CD14-positive monocyte (primary cell): Measurements from ENCODE around the gene GABRG3. TPM values are rescaled to one million over a fixed set of nuclear protein-coding genes. Genes with fewer than 3 reads are reported as not detected.

ENCODE experiments used
- DNase-seq, 3 donors: peaks; one replicate each; pipeline ENCODE4 v3.0.0-alpha.2; 2011 to 2022
- H2AFZ ChIP-seq: 2 replicates; pipeline ENCODE4 v1.6.0; 2012; ENCODE audit warnings: mild to moderate bottlenecking, low read depth, low read length, inconsistent platforms; ENCODE audit not compliant: insufficient read depth, poor library complexity, severe bottlenecking
- H3K27ac ChIP-seq, 2 donors: 1 replicate in 1 of 2; 2 replicates in 1 of 2; pipeline ENCODE4 v1.5.1; 2012 to 2013; ENCODE audit warnings: low read length in 2 of 2, control low read depth in 1 of 2, inconsistent platforms in 1 of 2, low read depth in 1 of 2, mild to moderate bottlenecking in 1 of 2
- H3K27me3 ChIP-seq, 2 donors: one replicate each; pipeline versions ENCODE4 v1.6.0 to v1.6.1; 2011 to 2013; ENCODE audit warnings: low read length in 2 of 2; ENCODE audit not compliant: control insufficient read depth in 2 of 2, insufficient read depth in 2 of 2
- H3K36me3 ChIP-seq, 2 donors: replicated peaks in 1 of 2; 1 replicate in 1 of 2; 2 replicates in 1 of 2; pipeline versions ENCODE4 v1.5.1 to v1.6.1; 2012 to 2013; ENCODE audit warnings: low read length in 2 of 2, control low read depth in 1 of 2, inconsistent platforms in 1 of 2, mild to moderate bottlenecking in 1 of 2; ENCODE audit not compliant: insufficient read depth in 2 of 2, control insufficient read depth in 1 of 2
- H3K4me1 ChIP-seq, 2 donors: 1 replicate in 1 of 2; 2 replicates in 1 of 2; pipeline versions ENCODE4 v1.5.1 to v1.6.1; 2012 to 2013; ENCODE audit warnings: low read length in 2 of 2, control low read depth in 1 of 2, inconsistent platforms in 1 of 2, mild to moderate bottlenecking in 1 of 2, moderate library complexity in 1 of 2; ENCODE audit not compliant: insufficient read depth in 2 of 2, control insufficient read depth in 1 of 2
- H3K4me2 ChIP-seq: replicated peaks from 2 replicates; pipeline ENCODE3; 2012; ENCODE audit warnings: low read length, moderate library complexity, mild to moderate bottlenecking; ENCODE audit not compliant: poor library complexity, severe bottlenecking; ENCODE audit errors: extremely low read depth
- H3K4me3 ChIP-seq, 3 experiments: fragments of 200-600 bp in 1 of 3; sonication (generic) in 1 of 3; replicated peaks in 1 of 3; 1 replicate in 2 of 3; 2 replicates in 1 of 3; pipeline ENCODE4 v1.5.1; 2011 to 2013; ENCODE audit warnings: low read length in 3 of 3, mild to moderate bottlenecking in 3 of 3, control low read depth in 2 of 3, low read depth in 2 of 3, inconsistent platforms in 1 of 3, moderate library complexity in 1 of 3
- H3K79me2 ChIP-seq: 2 replicates; pipeline ENCODE4 v1.6.0; 2012; ENCODE audit warnings: mild to moderate bottlenecking, control low read depth, inconsistent platforms, low read length, moderate library complexity; ENCODE audit not compliant: insufficient read depth
- H3K9ac ChIP-seq: 2 replicates; pipeline ENCODE4 v1.6.0; 2017; ENCODE audit warnings: low read length, mild to moderate bottlenecking; ENCODE audit not compliant: insufficient read depth, poor library complexity, severe bottlenecking
- H3K9me3 ChIP-seq, 2 donors: replicated peaks in 1 of 2; 1 replicate in 1 of 2; 2 replicates in 1 of 2; pipeline versions ENCODE4 v1.5.1 to v1.6.1; 2012 to 2013; ENCODE audit warnings: low read length in 2 of 2, control low read depth in 1 of 2; ENCODE audit not compliant: control insufficient read depth in 1 of 2, insufficient read depth in 1 of 2
- H4K20me1 ChIP-seq: 2 replicates; pipeline ENCODE4 v1.6.0; 2012; ENCODE audit warnings: mild to moderate bottlenecking, low read length, control low read depth, moderate library complexity; ENCODE audit not compliant: insufficient read depth
- H3K27ac Mint-ChIP-seq, 7 donors: one replicate each; pipeline ENCODE4 v1.8.0; 2020; ENCODE audit warnings: mild to moderate bottlenecking in 7 of 7, mixed read lengths in 7 of 7, moderate library complexity in 6 of 7, inconsistent platforms in 2 of 7
- H3K27me3 Mint-ChIP-seq, 3 donors: one replicate each; pipeline ENCODE4 v1.8.0; 2021 to 2022; ENCODE audit warnings: low read depth in 3 of 3, mild to moderate bottlenecking in 3 of 3, mixed read lengths in 3 of 3, moderate library complexity in 3 of 3, inconsistent platforms in 1 of 3
- H3K36me3 Mint-ChIP-seq, 2 donors: one replicate each; pipeline ENCODE4 v1.8.0; 2020; ENCODE audit warnings: mixed read lengths in 2 of 2, inconsistent platforms in 1 of 2, mild to moderate bottlenecking in 1 of 2
- H3K4me1 Mint-ChIP-seq: one replicate; pipeline ENCODE4 v1.8.0; 2020; ENCODE audit warnings: mild to moderate bottlenecking, mixed read lengths
- H3K4me3 Mint-ChIP-seq, 2 donors: one replicate each; pipeline ENCODE4 v1.8.0; 2020; ENCODE audit warnings: mild to moderate bottlenecking in 2 of 2, mixed read lengths in 2 of 2, moderate library complexity in 1 of 2
- H3K9me3 Mint-ChIP-seq, 7 donors: one replicate each; pipeline ENCODE4 v1.8.0; 2020 to 2022; ENCODE audit warnings: mixed read lengths in 7 of 7, mild to moderate bottlenecking in 6 of 7, moderate library complexity in 6 of 7, inconsistent platforms in 2 of 7
- WGBS: methylation state at CpG from one replicate; pipeline ENCODE4 v1.1.5; 2013; ENCODE audit warnings: missing lambda C conversion rate; ENCODE audit not compliant: insufficient coverage; 5-methylcytosine and 5-hydroxymethylcytosine counted together
- intact Hi-C, 2 donors: fragments of 100-400 bp; cut with micrococcal nuclease; formaldehyde crosslinking; loops; one replicate each; pipeline versions ENCODE4 v1.15.0 to v1.15.1; 2023
- polyA plus RNA-seq, 3 donors: library from polyadenylated mRNA; depleted of rRNA in 1 of 3; unstranded in 2 of 3; stranded (reverse) in 1 of 3; fragments of 300-500 nt in 2 of 3; fragments of >200 nt in 1 of 3; fragmentation: Illumina TruSeq in 2 of 3; gene quantifications; 1 replicate in 2 of 3; 2 replicates in 1 of 3; pipeline ENCODE4 v1.2.3, GENCODE V29; 2012 to 2021
- TF ChIP-seq, protein P1 (sequence below): fragments of 200-600 bp; IDR thresholded peaks from one replicate; pipeline ENCODE4 v1.8.0; 2022; ENCODE audit warnings: antibody characterized with exemption, mild to moderate bottlenecking

GABRG3 gene
- polyA plus RNA-seq, 3 donors, result not detected

GRCh38 chr15:27273506-27273905, 302.5 kb downstream of the GABRG3 start:
- no peaks in the 10 kb centered on the region for H3K27me3 ChIP-seq
- no peaks in the 10 kb centered on the region for H3K4me1 Mint-ChIP-seq
- no peak overlapping the region for H3K27ac ChIP-seq
- no peak overlapping the region for H3K4me3 ChIP-seq
- H3K9me3 ChIP-seq, result peaks cover 17 to 31% of the 10 kb centered on the region in 2 donors
- no peak overlapping the region for H3K4me2 ChIP-seq
- WGBS, result 100% methylated on average over 2 of the region's 3 CpGs
- H3K79me2 ChIP-seq, result no peaks in the 10 kb centered on the region
- H3K9ac ChIP-seq, result no peak overlapping the region
- DNase-seq, result no peak
- no peak overlapping the region for H2AFZ ChIP-seq
- peaks cover 0 to 18% (median 13%) of the 10 kb centered on the region in 7 donors for H3K9me3 Mint-ChIP-seq
- H3K27me3 Mint-ChIP-seq, result no peaks in the 10 kb centered on the region
- no peaks in the 10 kb centered on the region for H3K36me3 ChIP-seq
- H3K27ac Mint-ChIP-seq, result no peak overlapping the region
- TF ChIP-seq, protein P1, sequence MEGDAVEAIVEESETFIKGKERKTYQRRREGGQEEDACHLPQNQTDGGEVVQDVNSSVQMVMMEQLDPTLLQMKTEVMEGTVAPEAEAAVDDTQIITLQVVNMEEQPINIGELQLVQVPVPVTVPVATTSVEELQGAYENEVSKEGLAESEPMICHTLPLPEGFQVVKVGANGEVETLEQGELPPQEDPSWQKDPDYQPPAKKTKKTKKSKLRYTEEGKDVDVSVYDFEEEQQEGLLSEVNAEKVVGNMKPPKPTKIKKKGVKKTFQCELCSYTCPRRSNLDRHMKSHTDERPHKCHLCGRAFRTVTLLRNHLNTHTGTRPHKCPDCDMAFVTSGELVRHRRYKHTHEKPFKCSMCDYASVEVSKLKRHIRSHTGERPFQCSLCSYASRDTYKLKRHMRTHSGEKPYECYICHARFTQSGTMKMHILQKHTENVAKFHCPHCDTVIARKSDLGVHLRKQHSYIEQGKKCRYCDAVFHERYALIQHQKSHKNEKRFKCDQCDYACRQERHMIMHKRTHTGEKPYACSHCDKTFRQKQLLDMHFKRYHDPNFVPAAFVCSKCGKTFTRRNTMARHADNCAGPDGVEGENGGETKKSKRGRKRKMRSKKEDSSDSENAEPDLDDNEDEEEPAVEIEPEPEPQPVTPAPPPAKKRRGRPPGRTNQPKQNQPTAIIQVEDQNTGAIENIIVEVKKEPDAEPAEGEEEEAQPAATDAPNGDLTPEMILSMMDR, result no peak
- no peak overlapping the region for H3K4me3 Mint-ChIP-seq
- intact Hi-C loops, result no loop called here
- no peaks in the 10 kb centered on the region for H3K36me3 Mint-ChIP-seq
- no peaks in the 10 kb centered on the region for H4K20me1 ChIP-seq
- H3K4me1 ChIP-seq, result no peaks in the 10 kb centered on the region

GRCh38 chr15:27278761-27279160, 307.8 kb downstream of the GABRG3 start:
- H3K36me3 Mint-ChIP-seq, result no peaks in the 10 kb centered on the region
- no peaks in the 10 kb centered on the region for H3K4me1 Mint-ChIP-seq
- Histone ChIP-seq H3K79me2 (no peaks in the 10 kb centered on the region), H3K4me2 (no peak overlapping the region), H3K27me3 (no peaks in the 10 kb centered on the region), H4K20me1 (no peaks in the 10 kb centered on the region), H3K36me3 (no peaks in the 10 kb centered on the region), H3K27ac (no peak overlapping the region), H3K9me3 (peaks cover 14 to 16% of the 10 kb centered on the region in 2 donors), H3K9ac (no peak overlapping the region), H2AFZ (no peak overlapping the region), H3K4me3 (no peak overlapping the region), H3K4me1 (no peaks in the 10 kb centered on the region)
- H3K27ac Mint-ChIP-seq, result no peak overlapping the region
- DNase-seq, result no peak
- H3K27me3 Mint-ChIP-seq, result peaks cover 0 to 2% (median 0%) of the 10 kb centered on the region in 3 donors
- no peak overlapping the region for H3K4me3 Mint-ChIP-seq
- 100% methylated on average over 1 of the region's 3 CpGs for WGBS
- TF ChIP-seq, protein P1, result no peak
- intact Hi-C loops, result no loop called here
- H3K9me3 Mint-ChIP-seq, result peaks cover 0 to 17% (median 8%) of the 10 kb centered on the region in 7 donors
